Stimulated activated naive CD4-positive, alpha-beta T cell (primary cell): ENCODE measurements around the gene IFI27L2.

Experiments
- DNase-seq, 6 experiments: peaks; one replicate each; lab custom pipeline; 2025; lab: John Stamatoyannopoulos, UW

Gene IFI27L2

GRCh38 chr14:94123296-94123695 is 6.1 kb downstream of the IFI27L2 start:
- no peak for DNase-seq

GRCh38 chr14:94122438-94122837 is 7.0 kb downstream of the IFI27L2 start:
- no peak for DNase-seq

DNA sequence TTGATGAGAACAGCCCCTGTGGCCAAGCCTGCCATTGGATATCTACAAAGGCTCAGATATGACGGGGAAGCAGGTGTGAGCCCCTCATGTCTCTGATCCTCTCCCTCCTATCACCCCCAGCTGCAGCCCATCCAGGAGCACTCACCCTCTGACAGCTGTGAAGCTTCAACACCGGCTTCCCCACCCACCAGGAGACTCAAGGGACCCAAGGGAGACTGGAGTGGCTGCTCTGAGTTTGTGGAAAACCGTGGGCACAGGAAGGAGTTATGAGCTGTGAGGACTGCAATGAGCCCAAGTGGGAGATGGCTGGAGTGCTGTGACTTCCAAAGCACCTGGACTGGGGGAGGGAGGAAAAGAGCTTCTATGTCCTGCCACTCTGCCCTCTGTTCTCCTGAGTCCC is 7.9 kb downstream of the IFI27L2 start:
- DNase-seq, result no peak

DNA sequence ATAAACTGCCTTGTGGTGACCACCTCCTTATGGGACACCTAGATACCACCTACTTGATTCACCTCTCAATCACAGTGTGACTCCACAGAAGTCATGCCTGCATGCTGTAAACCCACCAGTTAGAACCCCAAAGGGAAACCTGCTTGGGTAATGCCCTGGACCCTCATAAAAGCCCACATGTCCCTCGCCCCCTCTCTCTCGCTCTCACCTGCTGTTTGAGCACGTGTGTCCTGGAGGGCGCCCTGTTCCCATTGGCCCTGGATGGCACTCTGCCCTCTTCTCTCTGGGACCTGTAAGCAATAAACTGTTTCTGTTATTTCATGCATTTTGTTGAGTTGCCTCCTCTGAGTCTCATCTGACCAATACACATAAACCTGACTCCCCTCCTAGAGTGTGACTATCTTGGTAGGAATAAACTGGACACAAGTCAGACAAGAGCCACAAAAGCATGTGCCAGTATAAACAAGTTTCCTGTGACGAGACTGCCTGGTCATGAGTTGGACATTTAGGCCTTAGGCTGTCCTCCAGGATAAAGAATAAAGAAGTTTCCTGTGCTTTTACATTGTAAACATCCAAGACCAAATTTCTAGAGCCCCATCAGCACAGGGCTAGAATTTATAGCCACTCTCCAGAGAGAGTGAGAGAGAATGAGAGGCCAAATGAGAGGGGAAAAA is 8.6 kb downstream of the IFI27L2 start:
- no peak for DNase-seq

DNA sequence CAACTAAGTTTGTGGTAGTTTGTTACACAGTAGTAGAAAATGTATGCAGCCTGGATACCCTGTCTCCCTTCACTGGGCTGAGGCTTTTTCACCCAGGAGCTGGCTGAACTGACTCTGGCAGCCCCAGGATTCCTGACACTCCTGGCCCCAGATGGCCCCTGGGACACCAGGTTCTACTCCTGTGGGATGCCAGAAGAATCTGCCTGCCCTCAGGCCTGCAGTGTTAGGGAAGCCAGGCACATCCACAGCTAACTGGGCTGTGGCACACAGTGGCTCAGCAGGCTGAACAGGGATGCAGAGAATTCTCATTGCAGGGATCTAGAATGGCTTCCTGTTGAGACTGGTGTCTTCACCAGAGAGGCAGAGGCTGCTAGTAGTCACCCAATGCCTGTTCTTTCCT is 10.3 kb downstream of the IFI27L2 start:
- DNase-seq, result no peak

DNA sequence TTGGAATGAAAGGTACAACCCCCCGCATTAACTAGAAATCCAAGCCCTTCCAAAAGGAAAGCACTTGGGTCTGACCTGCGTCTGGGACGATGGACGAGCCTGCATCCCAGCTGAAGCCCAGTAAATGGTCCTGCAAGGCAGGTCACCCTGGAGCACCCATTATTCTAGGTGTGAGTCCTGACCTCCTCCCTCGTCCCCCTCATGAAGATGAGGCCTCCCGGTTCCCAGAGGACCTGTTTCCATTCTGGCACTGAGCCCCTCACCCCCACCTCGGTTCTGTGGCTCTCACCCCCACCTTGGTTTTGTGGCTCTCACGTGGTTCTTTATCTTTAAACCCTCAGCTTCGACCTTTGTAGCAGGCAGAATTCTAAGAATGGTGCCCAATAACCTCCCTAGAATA is 11.5 kb downstream of the IFI27L2 start:
- no peak for DNase-seq

- no peak for DNase-seq
Measured at GRCh38 chr14:94116701-94117100, 12.7 kb downstream of the IFI27L2 start.

DNA sequence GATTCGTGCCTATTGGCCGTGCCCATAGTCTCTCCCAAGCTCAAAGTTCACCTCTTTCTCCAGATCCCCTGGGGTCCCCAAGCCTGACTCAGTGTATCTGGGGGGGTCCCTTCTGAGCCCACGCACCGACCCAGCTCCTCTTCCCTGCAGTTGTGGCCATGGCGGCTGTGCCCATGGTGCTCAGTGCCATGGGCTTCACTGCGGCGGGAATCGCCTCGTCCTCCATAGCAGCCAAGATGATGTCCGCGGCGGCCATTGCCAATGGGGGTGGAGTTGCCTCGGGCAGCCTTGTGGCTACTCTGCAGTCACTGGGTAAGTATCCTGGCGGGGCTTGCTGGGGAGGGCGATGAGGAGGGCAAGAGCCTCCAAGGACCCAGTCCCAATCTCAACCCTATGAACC is 13.8 kb downstream of the IFI27L2 start:
- DNase-seq, result no peak

- DNase-seq, result no peak
Measured at GRCh38 chr14:94115058-94115591, 14.3 kb downstream of the IFI27L2 start.

DNA sequence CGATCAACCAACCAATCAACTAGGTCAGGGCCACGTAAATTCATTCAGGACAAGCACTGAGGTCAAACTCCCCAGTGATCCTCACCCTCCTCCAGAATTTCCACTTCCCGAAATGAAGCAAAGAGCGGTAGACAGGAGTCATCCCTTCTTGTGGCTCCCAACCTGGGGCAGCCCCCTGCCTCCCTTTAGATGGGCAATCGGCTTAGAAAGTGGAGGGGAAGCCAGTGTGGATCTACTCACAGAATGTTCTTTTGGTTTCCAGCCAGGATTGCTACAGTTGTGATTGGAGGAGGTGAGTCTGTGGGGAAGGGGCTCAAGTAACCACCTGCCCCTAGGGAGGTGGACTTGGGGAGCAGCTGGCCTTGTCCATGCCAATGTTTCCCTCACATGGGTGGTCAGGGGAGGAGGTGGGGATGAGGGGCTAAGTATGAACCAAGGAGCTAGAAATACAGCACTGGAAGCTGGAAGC is 14.8 kb downstream of the IFI27L2 start:
- DNase-seq, result no peak

GRCh38 chr14:94113908-94114588 is 15.4 kb downstream of the IFI27L2 start:
- no peak for DNase-seq

- DNase-seq, result no peak
Measured at GRCh38 chr14:94113490-94113889, 15.9 kb downstream of the IFI27L2 start.

- DNase-seq, result no peak
Measured at GRCh38 chr14:94113073-94113472, 16.3 kb downstream of the IFI27L2 start.

- DNase-seq, result no peak
Measured at GRCh38 chr14:94112513-94113063, 16.8 kb downstream of the IFI27L2 start.

- no peak for DNase-seq
Measured at GRCh38 chr14:94111276-94112095, 17.9 kb downstream of the IFI27L2 start.

GRCh38 chr14:94110552-94111181 is 18.7 kb downstream of the IFI27L2 start, which contains the start of gene IFI27:
TSS of gene IFI27 (plus strand) at chr14:94110736.
- DNase-seq, result no peak

- no peak for DNase-seq
Measured at GRCh38 chr14:94109915-94110250, 19.5 kb downstream of the IFI27L2 start.

DNA sequence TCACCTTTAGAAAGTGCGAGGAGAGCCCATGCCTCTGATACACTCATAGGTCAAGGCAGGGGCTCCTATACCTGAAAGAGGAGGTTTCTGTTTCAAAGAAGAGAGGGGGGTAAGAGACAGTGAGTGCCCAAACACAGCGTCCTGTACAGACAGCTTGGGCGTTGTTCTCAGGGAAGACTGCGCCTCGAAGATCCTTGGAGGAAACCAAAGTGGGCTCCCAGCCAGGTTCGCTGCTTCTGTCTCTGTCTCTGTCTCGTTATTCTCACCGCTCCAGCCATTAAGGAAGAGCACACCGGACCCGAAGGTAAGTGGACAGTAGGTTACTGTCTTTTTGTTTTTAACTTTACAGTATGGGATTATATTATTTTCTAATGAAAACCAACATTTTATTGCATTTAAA is 24.7 kb downstream of the IFI27L2 start:
- no peak for DNase-seq

DNA sequence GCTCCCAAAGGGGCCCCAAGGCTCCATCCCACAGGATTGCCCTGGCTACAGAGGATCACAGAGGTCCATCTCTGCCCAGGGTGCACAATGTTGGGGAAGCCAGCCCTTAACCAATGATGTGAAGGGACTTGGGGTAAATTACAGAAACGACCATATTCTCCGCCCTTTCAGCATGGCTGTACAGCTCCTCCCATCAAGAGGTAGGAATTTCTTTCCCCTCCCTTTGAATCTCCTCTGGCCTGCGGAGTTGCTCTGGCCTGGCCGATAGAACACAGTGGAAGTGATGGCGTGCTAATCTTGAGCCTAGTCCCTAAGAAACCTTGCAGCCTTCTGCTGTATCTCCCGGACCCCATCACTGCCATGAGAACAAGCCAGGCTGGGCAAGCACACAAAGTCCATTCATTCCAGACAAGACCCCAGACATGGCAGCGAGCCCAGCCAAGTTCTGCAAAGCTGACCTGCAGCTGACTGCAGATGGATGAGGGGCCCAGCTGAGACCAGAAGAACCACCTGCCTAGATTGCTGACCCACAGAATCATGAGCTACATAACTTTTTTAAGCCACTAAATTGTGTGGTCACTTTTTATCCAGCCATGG is 25.8 kb downstream of the IFI27L2 start:
- no peak for DNase-seq

GRCh38 chr14:94102768-94103482 is 26.5 kb downstream of the IFI27L2 start:
- no peak for DNase-seq

DNA sequence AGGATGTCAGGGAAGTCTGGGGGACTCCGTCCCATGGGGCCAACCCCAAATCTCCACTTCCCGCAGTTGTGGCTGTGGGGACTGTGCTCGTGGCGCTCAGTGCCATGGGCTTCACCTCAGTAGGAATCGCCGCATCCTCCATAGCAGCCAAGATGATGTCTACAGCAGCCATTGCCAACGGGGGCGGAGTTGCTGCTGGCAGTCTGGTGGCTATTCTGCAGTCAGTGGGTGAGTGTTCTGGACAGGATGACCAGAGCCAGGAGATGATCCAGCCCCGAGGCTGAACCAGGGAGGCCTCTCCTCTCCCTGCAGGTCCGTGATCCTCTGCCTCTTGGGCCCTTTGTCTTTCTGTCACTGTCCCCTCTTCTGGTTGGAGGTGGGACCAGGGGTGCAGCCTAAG is 27.7 kb downstream of the IFI27L2 start:
- no peak for DNase-seq
